Germinal center (tissue), 1 donor: ENCODE measurements around the gene ATP13A2.

Experiments
- DNase-seq: peaks from one replicate; pipeline ENCODE4 v3.0.0; 2012; ENCODE audit warnings: mixed read lengths, low spot score

The ATP13A2 gene

DNA sequence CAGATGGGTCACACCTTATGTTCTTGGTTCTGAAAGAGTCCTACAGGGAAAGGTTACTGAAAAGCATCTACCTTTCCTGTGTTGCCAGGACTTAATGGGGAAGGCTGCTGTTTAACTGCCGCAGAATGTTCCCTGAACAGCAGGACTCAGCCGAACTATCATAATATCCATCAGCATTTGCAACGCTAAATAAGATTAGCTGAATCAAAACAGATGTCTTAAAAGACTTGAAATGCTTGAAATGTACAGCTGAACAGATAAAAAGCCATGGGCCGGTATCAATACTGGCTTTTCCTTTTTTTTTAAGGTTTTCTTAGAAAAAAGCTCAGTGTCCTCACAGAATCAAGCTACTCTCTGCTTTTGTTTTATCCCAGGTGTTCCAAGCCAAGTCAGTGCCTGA is 19.7 kb upstream of the ATP13A2 start:
- no peak for DNase-seq

- no peak for DNase-seq
Observed at GRCh38 chr1:17030206-17030605, 18.5 kb upstream of the ATP13A2 start.

GRCh38 chr1:17028662-17029188 is 17.0 kb upstream of the ATP13A2 start:
- DNase-seq: no peak

DNA sequence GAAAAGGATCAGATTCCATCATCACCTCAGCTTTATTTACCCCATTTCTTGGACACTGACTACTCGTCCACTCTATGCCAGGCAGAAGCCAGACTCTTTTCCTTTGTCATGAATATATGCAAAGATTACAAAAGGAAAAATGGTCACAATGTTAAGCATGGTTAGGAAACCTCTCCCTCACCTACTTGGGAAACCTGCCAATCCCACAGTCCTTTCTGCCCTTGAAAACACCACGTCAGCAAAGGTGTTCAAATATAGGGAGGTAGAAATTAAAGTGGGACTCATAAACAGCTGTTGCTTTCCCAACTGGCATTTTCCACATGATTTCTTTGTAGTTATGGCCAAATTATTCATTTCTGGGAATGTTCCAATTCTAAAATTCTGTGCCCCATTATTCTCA is 16.2 kb upstream of the ATP13A2 start:
- DNase-seq: no peak

- no peak for DNase-seq
Observed at GRCh38 chr1:17027403-17027802, 15.7 kb upstream of the ATP13A2 start.

GRCh38 chr1:17024721-17025120 is 13.0 kb upstream of the ATP13A2 start:
- no peak for DNase-seq

DNA sequence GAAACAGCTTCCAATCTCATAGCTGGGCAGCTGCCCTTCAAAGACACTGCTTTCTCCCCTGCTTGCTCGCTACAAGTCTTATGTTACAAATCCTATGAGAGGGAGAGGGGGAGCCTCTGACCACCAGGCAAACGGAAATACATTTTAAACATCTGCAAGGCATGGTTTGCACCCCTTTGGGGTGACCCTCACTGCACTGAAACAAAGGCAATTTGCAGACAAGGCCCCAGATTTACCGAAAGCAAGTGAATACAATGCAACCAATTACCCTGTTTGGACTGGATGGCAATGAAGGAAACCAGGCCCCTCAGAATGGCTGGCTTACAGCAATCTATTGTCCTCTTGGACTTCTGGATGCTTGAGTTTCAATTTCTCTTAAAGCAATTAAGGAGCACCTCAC is 11.8 kb upstream of the ATP13A2 start:
- no peak for DNase-seq

DNA sequence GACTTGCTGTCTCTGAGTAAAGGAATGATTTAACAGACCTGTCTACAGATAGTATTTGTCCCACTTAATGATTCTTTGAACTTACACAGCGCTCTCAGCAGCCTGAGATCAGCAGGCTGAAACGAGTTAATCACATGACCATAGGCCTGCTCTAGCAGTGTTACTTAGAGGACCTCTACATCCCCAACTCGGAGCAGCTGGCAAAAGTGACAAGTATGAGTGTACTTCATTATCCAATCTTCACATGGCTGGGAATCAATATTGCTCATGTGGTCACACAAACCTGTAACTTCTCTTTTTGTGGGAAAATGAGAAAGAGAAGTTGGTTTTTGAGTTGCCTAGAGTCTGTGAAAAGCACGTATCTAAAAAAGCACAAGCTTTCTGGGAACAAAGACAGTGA is 11.4 kb upstream of the ATP13A2 start:
- DNase-seq: no peak

- no peak for DNase-seq
Observed at GRCh38 chr1:17021896-17022295, 10.2 kb upstream of the ATP13A2 start.

- DNase-seq: no peak
Observed at GRCh38 chr1:17020502-17020901, 8.8 kb upstream of the ATP13A2 start.

- no peak for DNase-seq
Observed at GRCh38 chr1:17018849-17019248, 7.1 kb upstream of the ATP13A2 start.

DNA sequence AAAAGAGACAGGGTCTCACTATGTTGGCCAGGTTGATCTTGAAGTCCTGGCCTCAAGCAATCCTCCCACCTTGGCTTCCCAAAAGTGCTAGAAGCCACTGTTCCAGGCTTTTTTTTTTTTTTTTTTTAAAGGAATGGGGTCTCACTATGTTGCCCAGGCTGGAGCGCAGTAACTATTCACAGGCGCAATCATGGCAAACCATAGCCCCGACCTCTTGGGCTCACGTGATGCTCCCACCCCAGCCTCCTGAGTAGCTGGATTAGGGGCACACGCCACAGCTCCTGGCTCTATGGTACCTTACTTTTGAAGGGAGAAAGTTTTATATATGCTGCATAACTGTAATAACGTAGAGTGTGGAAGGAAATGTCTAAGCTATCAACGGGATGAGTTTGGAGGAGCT is 5.7 kb upstream of the ATP13A2 start:
- DNase-seq: no peak

DNA sequence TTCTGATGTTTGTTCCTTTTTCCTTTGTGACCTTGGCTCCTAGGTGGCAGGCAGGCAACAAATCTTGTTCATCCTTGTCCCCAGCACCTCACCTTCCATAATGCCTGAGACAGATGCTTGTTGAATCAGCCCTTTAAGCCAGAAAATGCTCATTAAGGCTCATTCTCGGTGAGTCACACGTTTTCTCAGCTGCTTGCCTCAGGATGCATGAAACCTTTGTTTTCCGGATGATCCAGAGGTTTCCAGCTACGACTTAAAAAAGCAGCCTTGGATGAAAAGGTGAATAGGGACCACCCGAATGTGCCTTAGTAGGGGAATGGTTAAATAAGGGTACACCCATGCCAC is 4.6 kb upstream of the ATP13A2 start:
- DNase-seq: no peak

DNA sequence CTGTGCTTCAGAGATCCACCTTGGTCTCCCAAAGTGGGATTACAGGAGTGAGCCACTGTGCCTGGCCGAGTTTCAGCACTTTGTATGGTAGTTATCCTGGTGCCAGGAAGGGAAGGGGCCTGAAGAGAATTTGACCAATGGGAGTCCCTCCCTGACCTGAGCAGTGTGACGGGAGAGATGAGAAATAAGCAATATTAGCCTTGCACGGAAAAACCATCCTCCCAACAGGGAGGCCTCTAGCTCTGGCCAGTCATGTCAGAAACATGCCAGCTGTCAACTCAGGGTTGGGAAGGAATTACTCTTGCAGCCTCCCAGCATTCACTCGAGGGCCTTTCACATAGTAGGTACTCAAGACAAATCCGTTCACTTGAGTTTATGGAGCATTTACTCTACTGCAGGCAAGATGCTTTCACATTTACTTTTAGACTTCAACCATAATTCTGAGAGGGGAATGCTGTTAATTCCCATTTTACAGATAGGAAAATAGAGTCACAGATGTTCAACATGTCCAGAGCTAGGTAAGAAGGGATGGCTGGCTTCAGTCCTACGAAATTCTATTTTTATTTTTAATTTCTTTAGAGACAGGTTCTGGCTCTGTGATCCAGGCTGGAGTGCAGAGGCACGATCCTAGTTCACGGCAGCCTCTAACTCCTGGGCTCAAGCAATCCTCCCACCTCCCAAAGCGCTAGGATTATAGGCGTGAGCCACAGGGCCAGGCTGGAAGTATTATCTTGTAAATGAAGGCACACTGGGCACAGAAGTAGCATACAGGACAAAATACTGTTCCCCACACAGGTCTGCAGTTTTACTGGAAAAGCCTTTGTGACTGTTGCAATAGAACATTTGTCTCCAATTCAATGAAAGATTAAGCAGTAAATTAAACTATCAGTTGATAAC is 3.2 kb upstream of the ATP13A2 start:
- DNase-seq: no peak

- no peak for DNase-seq
Observed at GRCh38 chr1:17013491-17014320, 2.0 kb upstream of the ATP13A2 start.

DNA sequence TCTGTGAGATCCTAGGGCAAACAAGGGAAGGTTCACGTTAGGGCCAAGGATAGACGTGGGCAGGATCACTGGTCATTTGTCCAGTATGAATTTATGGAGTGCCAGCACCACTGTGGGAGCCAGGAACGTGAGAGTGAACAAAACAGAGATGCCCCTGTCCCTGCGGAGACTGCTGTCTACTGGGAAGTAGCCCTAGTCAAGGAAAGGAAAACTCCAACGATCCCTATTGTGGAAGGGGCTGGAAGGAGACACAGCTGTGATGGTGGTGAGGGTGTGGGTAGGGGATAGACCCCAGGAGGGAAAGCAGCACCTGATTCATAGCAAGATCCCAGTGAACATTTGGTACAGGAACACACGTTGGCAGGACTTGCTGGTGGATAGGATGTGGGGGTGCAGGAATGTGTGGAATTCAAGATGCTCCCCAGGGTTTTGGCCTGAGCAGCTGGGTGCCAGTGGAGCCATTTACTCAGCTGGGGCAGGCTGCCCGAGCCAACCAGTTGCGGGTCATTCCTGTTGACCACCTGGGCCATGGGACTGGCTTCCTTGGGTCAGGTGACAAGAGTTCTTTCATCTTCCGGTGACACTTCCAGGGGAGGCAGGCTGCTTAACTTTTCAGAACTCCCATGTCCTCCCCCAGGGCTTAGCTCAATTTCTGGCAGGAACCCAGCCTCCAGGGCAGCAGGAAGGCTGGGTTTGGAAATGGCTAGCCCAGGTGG is 1.2 kb upstream of the ATP13A2 start:
- no peak for DNase-seq

- DNase-seq: no peak
Observed at GRCh38 chr1:17011092-17011438, 663 bp downstream of the ATP13A2 start.

GRCh38 chr1:17009706-17010105 is 2.0 kb downstream of the ATP13A2 start:
- no peak for DNase-seq

- DNase-seq: no peak
Observed at GRCh38 chr1:17008208-17008855, 3.4 kb downstream of the ATP13A2 start.

GRCh38 chr1:17007121-17007520 is 4.6 kb downstream of the ATP13A2 start:
- no peak for DNase-seq

- no peak for DNase-seq
Observed at GRCh38 chr1:17005365-17005740, 6.4 kb downstream of the ATP13A2 start.
